ENCODE measurements around the gene LRFN4. TPM values are rescaled to one million over a fixed set of nuclear protein-coding genes. Genes with fewer than 3 reads are reported as not detected.

The LRFN4 gene
- total RNA-seq, 4 donors from 2014 or later = 6.7 to 13.5 (median 7.2) TPM

DNA sequence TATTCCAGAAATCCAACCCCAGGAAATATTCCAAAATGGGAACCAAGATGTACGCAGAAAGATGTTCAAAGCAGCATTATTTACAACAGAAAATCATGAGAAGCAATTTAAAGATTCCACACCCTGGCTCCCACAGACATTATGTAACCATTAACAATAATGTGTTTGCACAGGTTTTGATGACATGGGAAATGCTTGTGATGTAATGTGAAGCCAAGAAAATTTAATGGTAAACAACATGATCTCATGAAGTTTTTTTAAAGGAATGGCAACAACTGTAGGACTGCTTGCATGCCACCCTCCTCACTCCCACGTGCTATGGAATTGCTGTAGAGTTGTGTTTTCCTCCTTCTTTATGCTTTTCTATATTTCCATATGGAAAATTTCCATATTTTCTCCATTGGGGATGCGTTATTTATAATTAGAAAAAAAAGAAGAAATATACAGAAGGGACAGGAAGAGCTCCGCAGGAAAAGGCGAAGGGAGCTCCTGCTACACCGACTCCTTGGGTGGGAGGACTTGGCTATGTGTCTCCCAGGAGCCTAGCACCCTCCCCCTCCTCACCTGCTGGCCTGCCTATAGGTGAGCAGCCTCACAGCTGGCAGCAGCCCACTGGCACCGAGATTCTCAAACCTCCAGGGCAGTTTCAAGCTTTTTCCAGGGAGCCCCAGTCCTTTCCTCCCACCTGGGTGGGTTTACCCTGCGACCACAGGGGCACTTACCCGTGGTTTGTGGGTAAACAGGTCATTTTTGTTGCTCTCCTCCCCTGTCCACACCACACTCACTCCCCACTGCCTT, 20.9 kb downstream of the LRFN4 start:
- H3K4me1 ChIP-seq = peaks cover 29 to 51% (median 37%) of the 10 kb centered on the region in 3 donors
- WGBS, 2 donors = 65 to 67% methylated on average over 9 of the region's 9 CpGs
- H3K4me3 ChIP-seq = no peak overlapping the region
- H3K36me3 ChIP-seq = no peaks in the 10 kb centered on the region
- H3K27ac ChIP-seq = peak overlapping the region in 2 of 4 donors; percentile 2 to 17
- H3K27me3 ChIP-seq = no peaks in the 10 kb centered on the region
- intact Hi-C loops (cut with DNase I) = no loop called here
- TF ChIP-seq POLR2A (IDR thresholded peaks at IDR 0.05) = no peak
- TF ChIP-seq, protein P1, sequence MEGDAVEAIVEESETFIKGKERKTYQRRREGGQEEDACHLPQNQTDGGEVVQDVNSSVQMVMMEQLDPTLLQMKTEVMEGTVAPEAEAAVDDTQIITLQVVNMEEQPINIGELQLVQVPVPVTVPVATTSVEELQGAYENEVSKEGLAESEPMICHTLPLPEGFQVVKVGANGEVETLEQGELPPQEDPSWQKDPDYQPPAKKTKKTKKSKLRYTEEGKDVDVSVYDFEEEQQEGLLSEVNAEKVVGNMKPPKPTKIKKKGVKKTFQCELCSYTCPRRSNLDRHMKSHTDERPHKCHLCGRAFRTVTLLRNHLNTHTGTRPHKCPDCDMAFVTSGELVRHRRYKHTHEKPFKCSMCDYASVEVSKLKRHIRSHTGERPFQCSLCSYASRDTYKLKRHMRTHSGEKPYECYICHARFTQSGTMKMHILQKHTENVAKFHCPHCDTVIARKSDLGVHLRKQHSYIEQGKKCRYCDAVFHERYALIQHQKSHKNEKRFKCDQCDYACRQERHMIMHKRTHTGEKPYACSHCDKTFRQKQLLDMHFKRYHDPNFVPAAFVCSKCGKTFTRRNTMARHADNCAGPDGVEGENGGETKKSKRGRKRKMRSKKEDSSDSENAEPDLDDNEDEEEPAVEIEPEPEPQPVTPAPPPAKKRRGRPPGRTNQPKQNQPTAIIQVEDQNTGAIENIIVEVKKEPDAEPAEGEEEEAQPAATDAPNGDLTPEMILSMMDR (IDR thresholded peaks at IDR 0.05) = no peak
- H3K9me3 ChIP-seq = no peaks in the 10 kb centered on the region
- no peak for DNase-seq

DNA sequence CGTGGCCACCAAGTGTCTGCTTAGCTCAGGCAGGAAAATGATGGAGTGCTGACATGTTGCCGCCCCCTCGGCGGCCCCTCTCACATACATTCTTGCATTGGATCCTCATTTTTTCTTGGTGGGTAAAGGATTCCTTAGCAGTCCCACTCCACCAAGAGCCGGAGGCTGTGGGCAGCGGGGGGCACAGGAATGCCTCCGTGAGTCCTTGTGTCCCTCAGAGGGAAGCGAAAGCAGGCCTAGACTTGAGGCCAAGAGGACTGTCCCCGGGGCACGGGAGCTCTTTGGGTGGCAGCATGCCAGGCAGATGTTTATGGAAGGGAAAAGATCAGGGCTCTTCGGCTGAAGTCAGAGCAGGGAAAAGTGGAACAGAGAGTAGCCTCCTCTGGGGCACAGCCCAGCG, 21.6 kb downstream of the LRFN4 start:
- H3K4me3 ChIP-seq = no peak overlapping the region
- DNase-seq = no peak
- H3K36me3 ChIP-seq = no peaks in the 10 kb centered on the region
- intact Hi-C loops (cut with DNase I) = no loop called here
- peak overlapping the region in 2 of 4 donors; percentile 13 to 17 for H3K27ac ChIP-seq
- no peaks in the 10 kb centered on the region for H3K9me3 ChIP-seq
- WGBS, 2 donors = 33 to 39% methylated on average over 3 to 6 of the region's 12 CpGs
- no peak for TF ChIP-seq POLR2A (IDR thresholded peaks at IDR 0.05)
- TF ChIP-seq, protein P1 (IDR thresholded peaks at IDR 0.05) = no peak
- H3K4me1 ChIP-seq = peaks cover 36 to 58% (median 43%) of the 10 kb centered on the region in 3 donors
- no peaks in the 10 kb centered on the region for H3K27me3 ChIP-seq

DNA sequence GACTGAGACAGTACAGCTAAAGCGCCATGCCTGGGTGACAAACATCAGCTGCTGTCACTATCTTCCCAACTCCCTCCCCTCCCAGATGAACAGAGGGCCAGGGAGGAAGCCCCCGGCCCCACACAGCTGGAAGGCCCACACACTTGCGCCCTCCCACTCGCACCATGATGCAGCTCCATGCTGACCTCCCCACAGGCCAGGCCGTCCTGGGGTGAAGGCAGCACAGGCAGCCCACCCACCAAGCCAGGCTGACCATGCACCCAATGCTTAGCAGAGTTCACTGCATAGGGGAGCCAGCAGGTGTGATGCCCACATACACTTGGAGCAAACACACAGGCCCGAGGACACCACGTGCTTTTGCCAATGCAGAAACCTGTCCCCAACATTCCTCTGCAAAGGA, 22.1 kb downstream of the LRFN4 start:
- intact Hi-C loops (cut with DNase I) = no loop called here
- TF ChIP-seq, protein P1 (IDR thresholded peaks at IDR 0.05) = no peak
- no peak for TF ChIP-seq POLR2A (IDR thresholded peaks at IDR 0.05)
- H3K27ac ChIP-seq = peak overlapping the region in 1 of 4 donors; percentile 13
- WGBS, 2 donors = 53% methylated on average over 2 of the region's 7 CpGs; no CpG with 5 or more reads in 1 of the 2 donors
- DNase-seq = no peak
- peaks cover 37 to 63% (median 45%) of the 10 kb centered on the region in 3 donors for H3K4me1 ChIP-seq
- H3K27me3 ChIP-seq = no peaks in the 10 kb centered on the region
- no peak overlapping the region for H3K4me3 ChIP-seq
- H3K9me3 ChIP-seq = no peaks in the 10 kb centered on the region
- no peaks in the 10 kb centered on the region for H3K36me3 ChIP-seq

DNA sequence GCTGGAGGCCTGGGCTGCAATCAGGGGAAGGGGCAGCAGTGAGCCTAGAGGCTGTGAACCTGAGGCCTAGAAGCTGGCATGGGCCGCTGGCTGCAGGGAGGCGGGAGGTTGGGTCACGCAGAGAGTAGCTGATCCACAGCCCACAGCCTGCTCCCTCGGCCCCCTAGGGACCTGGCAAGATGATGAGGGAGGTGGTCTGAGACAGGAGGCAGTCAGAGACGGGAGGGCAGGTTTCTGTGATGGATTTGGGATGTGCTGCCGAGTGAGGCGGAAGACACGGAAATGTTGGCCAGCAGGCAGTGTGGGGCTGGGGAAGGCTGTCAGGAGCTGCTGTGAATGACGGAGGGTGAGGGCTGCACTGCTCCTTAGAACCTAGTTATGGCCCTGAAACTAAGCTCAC, 22.7 kb downstream of the LRFN4 start:
- TF ChIP-seq POLR2A (IDR thresholded peaks at IDR 0.05) = no peak
- TF ChIP-seq, protein P1 (IDR thresholded peaks at IDR 0.05) = no peak
- WGBS, 2 donors = 76 to 79% methylated on average over 9 of the region's 9 CpGs
- H3K9me3 ChIP-seq = no peaks in the 10 kb centered on the region
- no peak overlapping the region for H3K4me3 ChIP-seq
- peaks cover 37 to 65% (median 45%) of the 10 kb centered on the region in 3 donors for H3K4me1 ChIP-seq
- no peaks in the 10 kb centered on the region for H3K36me3 ChIP-seq
- no peak for DNase-seq
- no peaks in the 10 kb centered on the region for H3K27me3 ChIP-seq
- intact Hi-C loops (cut with DNase I) = no loop called here
- no peak overlapping the region for H3K27ac ChIP-seq

DNA sequence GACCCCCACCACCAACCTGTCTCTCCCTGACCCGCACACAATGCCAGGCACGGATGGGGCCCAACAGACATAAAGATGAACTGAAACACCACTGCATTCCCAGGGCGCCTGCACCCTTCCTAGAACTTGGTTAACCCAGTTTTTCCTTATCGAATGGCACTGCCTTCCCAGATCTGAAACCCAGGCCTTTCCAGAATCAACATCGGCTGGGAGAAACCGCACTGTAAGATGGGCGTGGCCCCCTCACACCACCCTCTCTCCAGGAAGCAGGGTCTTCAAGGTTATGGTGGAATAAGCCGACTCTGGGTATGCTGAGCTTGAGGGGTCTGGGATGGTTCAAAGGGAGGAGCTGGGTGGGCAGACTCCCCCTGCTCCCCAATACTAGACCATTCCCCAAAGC, 23.1 kb downstream of the LRFN4 start:
- intact Hi-C loops (cut with DNase I) = no loop called here
- WGBS, 2 donors = 87 to 89% methylated on average over 4 to 7 of the region's 8 CpGs
- DNase-seq = no peak
- peaks cover 37 to 65% (median 45%) of the 10 kb centered on the region in 3 donors for H3K4me1 ChIP-seq
- H3K27me3 ChIP-seq = no peaks in the 10 kb centered on the region
- no peak for TF ChIP-seq POLR2A (IDR thresholded peaks at IDR 0.05)
- TF ChIP-seq, protein P1 (IDR thresholded peaks at IDR 0.05) = no peak
- no peak overlapping the region for H3K4me3 ChIP-seq
- no peaks in the 10 kb centered on the region for H3K9me3 ChIP-seq
- H3K27ac ChIP-seq = no peak overlapping the region
- no peaks in the 10 kb centered on the region for H3K36me3 ChIP-seq
